Osteoblast (primary cell): Measurements from ENCODE around the gene KIF12. TPM values are rescaled to one million over a fixed set of nuclear protein-coding genes. Genes with fewer than 3 reads are reported as not detected.

Experiments
- DNase-seq: peaks from one replicate; pipeline ENCODE4 v3.0.0; 2011; ENCODE audit warnings: low spot score, mixed read lengths; ENCODE audit not compliant: insufficient read length; ENCODE audit errors: missing footprints
- H2AFZ ChIP-seq: 2 replicates; pipeline ENCODE4 v1.6.0; 2011; ENCODE audit warnings: mild to moderate bottlenecking, low read length
- H3K27ac ChIP-seq: 2 replicates; pipeline ENCODE4 v1.5.1; 2011; ENCODE audit warnings: mild to moderate bottlenecking, low read depth, low read length, moderate library complexity
- H3K27me3 ChIP-seq: 2 replicates; pipeline ENCODE4 v1.6.0; 2012; ENCODE audit warnings: mild to moderate bottlenecking, control low read depth, inconsistent platforms, low read length, moderate library complexity; ENCODE audit not compliant: insufficient read depth
- H3K36me3 ChIP-seq: 2 replicates; pipeline ENCODE4 v1.5.1; 2011; ENCODE audit warnings: mild to moderate bottlenecking, low read length, control low read depth, moderate library complexity; ENCODE audit not compliant: insufficient read depth
- H3K4me1 ChIP-seq: 2 replicates; pipeline ENCODE4 v1.5.1; 2011; ENCODE audit warnings: mild to moderate bottlenecking, low read length, control low read depth, moderate library complexity; ENCODE audit not compliant: insufficient read depth
- H3K4me2 ChIP-seq: 2 replicates; pipeline ENCODE4 v1.6.0; 2011; ENCODE audit warnings: mild to moderate bottlenecking, low read length; ENCODE audit not compliant: insufficient read depth
- H3K4me3 ChIP-seq: fragments of 200-600 bp; sonication (generic); 3 replicates; pipeline ENCODE4 v1.5.1; 2012; ENCODE audit warnings: mild to moderate bottlenecking, low read length, inconsistent platforms; ENCODE audit not compliant: insufficient read depth
- H3K79me2 ChIP-seq: 2 replicates; pipeline ENCODE4 v1.6.0; 2012; ENCODE audit warnings: mild to moderate bottlenecking, low read length, control low read depth, inconsistent platforms; ENCODE audit not compliant: insufficient read depth
- H3K9me3 ChIP-seq: 2 replicates; pipeline ENCODE4 v1.5.1; 2011; ENCODE audit warnings: low read depth, low read length, control low read depth
- H4K20me1 ChIP-seq: 2 replicates; pipeline ENCODE4 v1.6.0; 2012; ENCODE audit warnings: mild to moderate bottlenecking, low read length, control low read depth; ENCODE audit not compliant: insufficient read depth
- total RNA-seq: library from RNA; depleted of rRNA; stranded (reverse); fragments of >200 nt; gene quantifications from 2 replicates; pipeline ENCODE4 v1.2.3, GENCODE V29; 2012
- TF ChIP-seq, protein P1 (sequence below): IDR thresholded peaks from 2 replicates; pipeline ENCODE4 v1.5.1; 2011; ENCODE audit warnings: mild to moderate bottlenecking, low read depth, low read length, moderate library complexity; ENCODE audit errors: extremely low read depth

KIF12 gene
- total RNA-seq, 1 donor: not detected

- Histone ChIP-seq H3K4me3 (no peak overlapping the region), H3K27me3 (peaks cover 78% of the 10 kb centered on the region), H2AFZ (no peak overlapping the region), H4K20me1 (no peaks in the 10 kb centered on the region), H3K4me1 (no peaks in the 10 kb centered on the region), H3K36me3 (no peaks in the 10 kb centered on the region), H3K27ac (no peak overlapping the region), H3K79me2 (no peaks in the 10 kb centered on the region), H3K9me3 (no peaks in the 10 kb centered on the region), H3K4me2 (no peak overlapping the region)
- no peak for DNase-seq
- TF ChIP-seq, protein P1, sequence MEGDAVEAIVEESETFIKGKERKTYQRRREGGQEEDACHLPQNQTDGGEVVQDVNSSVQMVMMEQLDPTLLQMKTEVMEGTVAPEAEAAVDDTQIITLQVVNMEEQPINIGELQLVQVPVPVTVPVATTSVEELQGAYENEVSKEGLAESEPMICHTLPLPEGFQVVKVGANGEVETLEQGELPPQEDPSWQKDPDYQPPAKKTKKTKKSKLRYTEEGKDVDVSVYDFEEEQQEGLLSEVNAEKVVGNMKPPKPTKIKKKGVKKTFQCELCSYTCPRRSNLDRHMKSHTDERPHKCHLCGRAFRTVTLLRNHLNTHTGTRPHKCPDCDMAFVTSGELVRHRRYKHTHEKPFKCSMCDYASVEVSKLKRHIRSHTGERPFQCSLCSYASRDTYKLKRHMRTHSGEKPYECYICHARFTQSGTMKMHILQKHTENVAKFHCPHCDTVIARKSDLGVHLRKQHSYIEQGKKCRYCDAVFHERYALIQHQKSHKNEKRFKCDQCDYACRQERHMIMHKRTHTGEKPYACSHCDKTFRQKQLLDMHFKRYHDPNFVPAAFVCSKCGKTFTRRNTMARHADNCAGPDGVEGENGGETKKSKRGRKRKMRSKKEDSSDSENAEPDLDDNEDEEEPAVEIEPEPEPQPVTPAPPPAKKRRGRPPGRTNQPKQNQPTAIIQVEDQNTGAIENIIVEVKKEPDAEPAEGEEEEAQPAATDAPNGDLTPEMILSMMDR: no peak
These were observed 41.8 kb upstream of the KIF12 start for GRCh38 chr9:114140850-114141249.

- Histone ChIP-seq H3K27me3 (peaks cover 77% of the 10 kb centered on the region), H3K27ac (no peak overlapping the region), H3K4me3 (no peak overlapping the region), H2AFZ (no peak overlapping the region), H3K4me1 (no peaks in the 10 kb centered on the region), H3K9me3 (no peaks in the 10 kb centered on the region), H4K20me1 (no peaks in the 10 kb centered on the region), H3K79me2 (no peaks in the 10 kb centered on the region), H3K36me3 (no peaks in the 10 kb centered on the region), H3K4me2 (no peak overlapping the region)
- DNase-seq: no peak
- TF ChIP-seq, protein P1: no peak
These were observed 41.3 kb upstream of the KIF12 start for GRCh38 chr9:114140401-114140800.

DNA sequence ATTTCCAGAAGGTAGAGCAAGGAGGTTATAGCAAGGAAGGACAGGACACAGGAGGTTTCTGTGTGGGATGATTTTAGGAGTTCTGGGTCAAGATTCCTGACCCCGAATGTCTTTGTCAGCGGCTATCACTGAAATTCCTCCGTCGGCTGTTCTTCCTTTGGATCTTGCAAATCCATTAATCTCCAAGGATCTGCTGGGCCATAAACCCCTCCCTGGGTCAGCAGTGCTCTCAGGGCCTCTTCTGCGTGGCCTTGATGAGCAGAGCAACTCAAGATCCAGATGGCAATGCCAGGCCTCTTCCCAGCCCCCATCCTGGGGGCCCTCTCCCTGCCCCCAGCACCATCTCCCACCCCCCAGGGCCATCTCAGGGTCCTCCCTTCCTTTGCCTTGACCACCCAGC, 40.0 kb upstream of the KIF12 start:
- H3K27me3 ChIP-seq: peaks cover 74% of the 10 kb centered on the region
- no peaks in the 10 kb centered on the region for H3K4me1 ChIP-seq
- no peak overlapping the region for H2AFZ ChIP-seq
- DNase-seq: no peak
- H3K36me3 ChIP-seq: no peaks in the 10 kb centered on the region
- TF ChIP-seq, protein P1: no peak
- H3K79me2 ChIP-seq: no peaks in the 10 kb centered on the region
- no peaks in the 10 kb centered on the region for H4K20me1 ChIP-seq
- no peak overlapping the region for H3K4me2 ChIP-seq
- no peak overlapping the region for H3K27ac ChIP-seq
- no peak overlapping the region for H3K4me3 ChIP-seq
- no peaks in the 10 kb centered on the region for H3K9me3 ChIP-seq

DNA sequence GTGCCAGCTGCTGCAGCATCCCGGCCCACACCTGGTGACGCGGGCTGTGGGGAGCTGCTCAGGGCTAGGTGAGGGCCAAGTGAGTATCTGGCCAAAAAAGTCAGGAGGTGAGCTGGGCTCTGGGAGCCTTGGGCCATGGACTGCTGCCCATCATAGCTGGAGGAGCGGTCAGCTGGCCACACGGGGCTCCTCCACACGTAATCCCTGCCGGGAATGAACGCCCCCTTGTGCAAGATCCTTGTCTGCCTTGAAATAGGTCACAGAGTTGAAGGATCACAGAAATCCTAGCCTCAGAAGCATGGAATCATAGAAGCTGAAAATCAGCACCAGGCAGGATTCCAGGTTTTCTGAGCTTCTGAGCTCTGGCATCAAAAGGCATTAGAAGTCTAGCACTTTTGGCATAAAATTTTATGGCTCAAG, 39.5 kb upstream of the KIF12 start:
- Histone ChIP-seq H4K20me1 (no peaks in the 10 kb centered on the region), H3K36me3 (no peaks in the 10 kb centered on the region), H3K9me3 (no peaks in the 10 kb centered on the region), H3K4me1 (no peaks in the 10 kb centered on the region), H3K27me3 (peaks cover 71% of the 10 kb centered on the region), H3K4me3 (no peak overlapping the region), H2AFZ (no peak overlapping the region), H3K27ac (no peak overlapping the region), H3K4me2 (no peak overlapping the region), H3K79me2 (no peaks in the 10 kb centered on the region)
- DNase-seq: no peak
- TF ChIP-seq, protein P1: no peak
